COR-L47 (cell line): ENCODE measurements around the gene NT5C3B.

Experiments
- DNase-seq: peaks from one replicate; lab custom pipeline; 2025; lab: John Stamatoyannopoulos, UW

Gene NT5C3B

GRCh38 chr17:41810659-41811548 is 25.1 kb downstream of the NT5C3B start:
- DNase-seq: peak; percentile 57

- DNase-seq: no peak
These were observed 29.2 kb downstream of the NT5C3B start for GRCh38 chr17:41806685-41807445.

GRCh38 chr17:41803049-41804020 is 32.7 kb downstream of the NT5C3B start:
- DNase-seq: no peak

DNA sequence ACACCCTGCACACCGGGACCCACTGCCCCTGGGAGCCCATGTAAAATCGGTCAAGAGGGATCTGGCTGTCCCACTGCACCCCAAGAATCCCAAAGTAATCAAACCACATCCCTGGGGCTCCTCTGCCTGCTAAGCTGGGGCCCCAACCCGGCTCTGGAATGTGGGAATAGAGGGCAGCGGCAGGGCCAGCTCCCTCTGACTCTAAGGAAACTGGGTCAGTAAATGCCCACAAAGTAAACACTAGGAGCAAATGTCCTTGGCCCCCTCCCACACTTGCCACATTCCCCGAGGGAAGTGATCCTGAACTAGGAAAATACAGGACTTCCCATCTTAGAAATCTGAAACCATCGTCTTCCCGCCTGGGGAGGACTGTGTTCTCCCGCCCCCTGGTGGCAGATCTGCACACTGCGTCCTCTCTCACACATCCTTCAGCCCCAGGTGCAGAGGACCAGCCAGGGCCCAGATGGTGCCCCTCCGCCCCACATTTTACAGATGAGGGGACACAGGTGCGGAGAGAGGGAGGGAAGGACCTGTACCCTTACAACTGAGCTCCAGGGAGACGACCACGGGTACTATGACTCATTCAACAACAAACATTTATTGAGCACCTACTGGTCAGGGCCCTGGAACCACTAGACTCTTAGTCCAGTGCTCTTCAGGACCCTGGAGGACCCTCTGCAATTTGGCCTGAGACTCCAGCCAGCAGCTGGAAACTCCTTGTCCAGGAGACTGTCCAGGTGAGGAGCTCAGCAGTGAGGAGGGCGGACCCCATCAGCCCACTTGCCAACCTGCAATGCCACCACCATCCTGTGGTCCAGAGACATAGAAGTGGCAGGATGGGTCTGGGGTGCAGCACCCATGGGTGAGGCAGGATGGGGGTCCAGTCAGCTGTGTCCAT is 34.4 kb downstream of the NT5C3B start:
- peak; percentile 71 for DNase-seq

GRCh38 chr17:41800601-41801373 is 35.2 kb downstream of the NT5C3B start:
- DNase-seq: peak; percentile 80

DNA sequence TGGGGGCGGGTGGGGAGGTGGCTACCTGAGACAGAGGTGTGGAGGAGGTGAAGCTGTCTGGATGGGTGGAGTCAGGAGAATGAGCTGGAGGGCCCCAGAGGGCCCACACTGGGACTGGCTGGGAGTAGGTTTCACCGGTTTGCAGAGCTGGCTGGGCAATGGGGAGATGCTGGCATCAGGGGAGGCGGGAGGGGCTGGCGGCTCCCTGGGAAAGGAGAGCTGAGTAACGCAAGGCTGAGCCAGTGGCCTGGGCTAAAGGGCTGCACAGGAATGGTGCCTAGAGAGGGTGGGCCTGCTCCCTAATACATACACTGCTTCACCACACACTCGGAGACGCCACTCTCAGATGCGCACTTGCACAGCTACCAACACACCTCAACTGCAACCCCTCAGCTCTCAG is 36.7 kb downstream of the NT5C3B start:
- DNase-seq: no peak

- no peak for DNase-seq
These were observed 38.7 kb downstream of the NT5C3B start for GRCh38 chr17:41797377-41797776.

DNA sequence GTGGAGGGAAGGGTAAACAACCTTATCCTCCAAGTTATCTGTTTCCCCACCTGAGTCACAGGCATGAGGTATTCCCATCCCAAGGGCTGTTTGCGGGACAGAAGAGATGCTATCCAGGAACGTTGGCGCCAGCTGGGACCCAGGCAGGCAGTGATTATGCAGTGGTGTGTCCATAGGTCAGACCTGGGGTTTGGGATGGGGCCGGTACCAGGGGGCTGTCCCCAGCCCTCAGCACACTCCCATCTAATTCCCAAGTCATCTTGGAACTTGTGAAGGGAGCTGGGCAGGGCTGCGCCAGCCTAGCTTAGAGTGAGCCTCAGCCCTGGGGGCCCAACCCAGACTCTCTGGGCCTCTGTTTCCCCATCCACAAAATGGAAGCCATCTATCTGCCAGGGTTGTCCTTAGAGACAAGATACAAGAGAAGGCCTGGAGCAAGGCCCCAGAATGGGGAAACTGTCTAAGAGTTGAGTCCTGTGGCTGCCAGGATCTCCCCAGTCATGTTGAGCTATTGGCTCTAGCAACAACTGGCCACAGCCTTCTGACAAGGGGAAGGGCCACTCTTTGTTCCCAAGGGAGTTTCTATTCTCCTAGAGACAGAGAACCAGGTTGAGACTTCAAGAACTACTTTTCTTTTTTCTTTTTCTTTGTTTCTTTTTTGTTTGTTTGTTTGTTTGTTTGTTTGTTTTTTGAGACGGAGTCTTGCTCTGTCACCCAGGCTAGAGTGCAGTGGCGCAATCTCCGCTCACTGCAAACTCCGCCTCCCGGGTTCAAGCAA is 39.7 kb downstream of the NT5C3B start:
- DNase-seq: no peak

- DNase-seq: no peak
These were observed 41.5 kb downstream of the NT5C3B start for GRCh38 chr17:41794540-41794975.

GRCh38 chr17:41793784-41794539 is 42.1 kb downstream of the NT5C3B start:
- DNase-seq: no peak

GRCh38 chr17:41792845-41793783 is 42.9 kb downstream of the NT5C3B start:
- no peak for DNase-seq

- no peak for DNase-seq
These were observed 49.0 kb downstream of the NT5C3B start for GRCh38 chr17:41787021-41787418.

GRCh38 chr17:41786227-41787020 is 49.6 kb downstream of the NT5C3B start, which contains the start of gene JUP:
Gene JUP (minus strand): TSS chr17:41786711. CDS start chr17:41771854, 14,857 bp downstream.
- peak; percentile 99 for DNase-seq

GRCh38 chr17:41785859-41786226 is 50.2 kb downstream of the NT5C3B start:
- peak; percentile 42 for DNase-seq

GRCh38 chr17:41785091-41785858 is 50.8 kb downstream of the NT5C3B start:
- no peak for DNase-seq
